Lower leg skin (tissue), 4 donors: ENCODE results near the gene SLC66A1. TPM values are rescaled to one million over a fixed set of nuclear protein-coding genes. Genes with fewer than 3 reads are reported as not detected.

ENCODE experiments used
- DNase-seq, 2 donors: peaks; one replicate each; pipeline ENCODE4 v3.0.0-alpha.2; 2019; ENCODE audit warnings: low spot score in 2 of 2
- H3K4me3 ChIP-seq: fragments of 200-600 bp; sonication (generic); 2 replicates; pipeline ENCODE4 v1.5.1; 2017; ENCODE audit warnings: mild to moderate bottlenecking, low read depth; ENCODE audit not compliant: poor library complexity, severe bottlenecking
- POLR2A ChIP-seq, 2 donors: fragments of 450-650 bp; IDR thresholded peaks; one replicate each; pipeline ENCODE4 v1.6.1; 2016 to 2017; ENCODE audit warnings: antibody characterized with exemption in 2 of 2, mild to moderate bottlenecking in 1 of 2, moderate library complexity in 1 of 2
- WGBS, 2 donors: methylation state at CpG; one replicate each; pipeline ENCODE4 v1.1.5; 2018; 5-methylcytosine and 5-hydroxymethylcytosine counted together
- intact Hi-C: fragments of 100-400 bp; cut with DNase I; formaldehyde crosslinking; loops from one replicate; pipeline ENCODE4 v1.15.0; 2023; ENCODE audit warnings: low total_unique reads
- total RNA-seq, 4 donors: library from RNA; depleted of rRNA; stranded (reverse); fragments of >200 nt; gene quantifications; one replicate each; pipeline ENCODE4 v1.1.0, GENCODE V29; 2016
- TF ChIP-seq, protein P1 (sequence below), 3 donors: fragments of 450-650 bp; IDR thresholded peaks; one replicate each; pipeline ENCODE4 v1.5.1; 2016; ENCODE audit warnings: antibody characterized with exemption in 3 of 3, mild to moderate bottlenecking in 3 of 3, moderate library complexity in 2 of 3

The SLC66A1 gene
- total RNA-seq, 4 donors from 2014 or later: 17.9 to 22.4 (median 19.5) TPM

DNA sequence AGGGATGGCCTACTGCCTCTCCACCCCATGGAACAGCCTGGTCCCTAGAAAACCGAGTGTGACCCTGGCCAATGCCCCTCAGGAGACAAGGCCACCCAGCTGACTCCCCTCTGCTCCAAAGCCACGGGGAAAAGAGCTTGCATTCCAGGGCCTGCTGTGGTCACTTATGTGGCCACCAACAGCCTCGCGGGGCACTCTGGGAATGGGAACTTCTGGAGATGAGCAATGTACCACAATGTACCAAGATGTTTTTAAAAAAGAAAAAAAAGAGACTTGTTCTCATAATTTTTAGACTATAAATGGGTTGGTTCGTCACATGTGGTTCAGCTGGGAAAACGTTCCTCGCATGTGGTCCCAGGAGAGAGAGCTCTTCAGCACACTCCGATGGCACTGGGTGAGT, 62.8 kb downstream of the SLC66A1 start:
- intact Hi-C loops: no loop called here
- TF ChIP-seq, protein P1, sequence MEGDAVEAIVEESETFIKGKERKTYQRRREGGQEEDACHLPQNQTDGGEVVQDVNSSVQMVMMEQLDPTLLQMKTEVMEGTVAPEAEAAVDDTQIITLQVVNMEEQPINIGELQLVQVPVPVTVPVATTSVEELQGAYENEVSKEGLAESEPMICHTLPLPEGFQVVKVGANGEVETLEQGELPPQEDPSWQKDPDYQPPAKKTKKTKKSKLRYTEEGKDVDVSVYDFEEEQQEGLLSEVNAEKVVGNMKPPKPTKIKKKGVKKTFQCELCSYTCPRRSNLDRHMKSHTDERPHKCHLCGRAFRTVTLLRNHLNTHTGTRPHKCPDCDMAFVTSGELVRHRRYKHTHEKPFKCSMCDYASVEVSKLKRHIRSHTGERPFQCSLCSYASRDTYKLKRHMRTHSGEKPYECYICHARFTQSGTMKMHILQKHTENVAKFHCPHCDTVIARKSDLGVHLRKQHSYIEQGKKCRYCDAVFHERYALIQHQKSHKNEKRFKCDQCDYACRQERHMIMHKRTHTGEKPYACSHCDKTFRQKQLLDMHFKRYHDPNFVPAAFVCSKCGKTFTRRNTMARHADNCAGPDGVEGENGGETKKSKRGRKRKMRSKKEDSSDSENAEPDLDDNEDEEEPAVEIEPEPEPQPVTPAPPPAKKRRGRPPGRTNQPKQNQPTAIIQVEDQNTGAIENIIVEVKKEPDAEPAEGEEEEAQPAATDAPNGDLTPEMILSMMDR (IDR thresholded peaks at IDR 0.05): no peak
- no peak for TF ChIP-seq POLR2A (IDR thresholded peaks at IDR 0.05)
- 73% methylated on average over 8 of the region's 8 CpGs for WGBS, 2 donors
- H3K4me3 ChIP-seq: no peak overlapping the region
- DNase-seq: no peak

DNA sequence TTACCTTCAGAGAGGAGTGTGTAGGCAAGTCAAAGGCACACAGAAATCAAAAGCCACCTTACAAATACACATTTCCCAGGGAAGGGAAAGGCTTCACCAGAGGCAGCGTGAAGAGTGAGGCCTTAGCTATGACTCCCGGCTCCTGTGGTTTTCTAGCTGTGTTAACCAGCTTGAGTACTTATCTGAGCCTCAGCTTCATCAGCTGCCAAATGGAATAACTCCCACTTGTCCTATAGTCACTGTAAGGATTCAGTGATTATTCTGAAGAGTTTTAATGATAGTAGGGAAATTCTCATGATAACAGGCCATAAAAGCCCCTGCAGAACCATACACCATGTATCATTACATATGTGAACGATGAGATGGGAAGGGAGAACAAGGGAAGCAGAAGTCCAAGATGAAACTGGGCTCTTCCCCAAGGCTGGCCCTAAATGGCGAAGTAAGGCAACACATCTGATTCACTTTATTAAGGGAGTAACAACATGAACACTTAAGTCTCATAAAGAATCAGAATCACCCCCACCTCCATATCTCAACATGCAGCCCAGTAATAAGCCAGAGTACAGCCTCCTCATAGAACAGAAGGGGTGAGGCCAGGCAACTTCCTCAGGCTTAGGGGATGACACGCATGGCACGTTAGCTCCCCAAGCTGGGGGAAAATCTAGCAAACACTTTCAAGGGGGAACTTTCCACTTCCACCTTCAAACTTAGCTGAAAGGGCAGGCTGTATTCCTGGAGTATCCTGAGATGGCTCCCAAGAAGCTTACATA, 63.7 kb downstream of the SLC66A1 start:
- H3K4me3 ChIP-seq: no peak overlapping the region
- no peak for DNase-seq
- intact Hi-C loops: no loop called here
- WGBS, 2 donors: 79 to 82% methylated on average over 6 of the region's 6 CpGs
- TF ChIP-seq POLR2A (IDR thresholded peaks at IDR 0.05): no peak
- TF ChIP-seq, protein P1 (IDR thresholded peaks at IDR 0.05): no peak

GRCh38 chr1:19376428-19377372, 64.6 kb downstream of the SLC66A1 start:
- no peak for DNase-seq
- 94 to 98% methylated on average over 7 of the region's 7 CpGs for WGBS, 2 donors
- intact Hi-C loops: no loop called here
- TF ChIP-seq POLR2A (IDR thresholded peaks at IDR 0.05): no peak
- TF ChIP-seq, protein P1 (IDR thresholded peaks at IDR 0.05): no peak
- no peak overlapping the region for H3K4me3 ChIP-seq

DNA sequence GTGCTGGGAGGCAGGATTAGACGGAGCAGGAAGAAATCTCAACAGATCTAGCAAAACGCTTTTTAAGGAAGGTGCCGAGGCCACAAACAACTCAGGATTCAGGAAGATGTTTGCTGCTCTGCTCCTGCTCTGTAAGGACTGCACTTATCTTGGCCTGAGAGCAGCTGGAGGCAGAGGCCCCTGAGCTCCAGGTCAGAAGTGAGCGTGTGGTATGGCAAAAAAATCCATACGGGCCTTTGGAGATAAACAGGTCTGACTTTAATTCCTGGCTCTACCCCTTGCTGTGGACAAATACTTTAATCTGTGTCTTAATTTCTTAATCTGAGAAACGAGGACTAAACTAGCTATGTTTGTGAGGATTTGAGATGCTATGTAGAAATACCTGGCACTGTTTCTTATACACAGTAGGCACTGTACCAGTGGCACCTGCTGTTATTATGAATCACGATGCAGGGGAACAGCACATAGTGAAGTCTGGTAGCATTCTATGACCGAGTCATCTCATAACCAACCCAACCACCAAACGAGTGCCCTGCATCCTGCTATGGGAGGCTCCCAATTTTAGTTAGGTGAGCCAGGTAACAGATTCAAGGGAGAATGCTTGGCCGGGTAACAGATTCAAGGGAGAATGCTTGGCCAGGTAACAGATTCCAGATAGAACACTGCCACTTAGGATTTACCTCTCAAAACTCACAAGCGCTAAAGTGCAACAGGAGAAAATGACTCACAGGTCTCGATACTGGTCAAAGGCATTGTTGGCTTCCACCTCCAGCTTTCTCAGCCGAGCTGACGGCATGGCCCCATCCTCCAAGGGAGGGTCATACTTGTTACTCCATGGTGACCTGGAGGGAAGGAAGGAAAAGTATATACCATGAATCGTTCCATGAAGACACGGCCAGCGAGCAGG, 65.9 kb downstream of the SLC66A1 start:
- TF ChIP-seq, protein P1 (IDR thresholded peaks at IDR 0.05): no peak
- no peak for TF ChIP-seq POLR2A (IDR thresholded peaks at IDR 0.05)
- DNase-seq: no peak
- intact Hi-C loops: no loop called here
- WGBS, 2 donors: 89 to 92% methylated on average over 17 of the region's 17 CpGs
- H3K4me3 ChIP-seq: no peak overlapping the region

Other genes with a start within 250 kb of the SLC66A1 start
- 100 to 1,000 TPM; 255 to 380 (median 329) TPM for gene UBR4, start 102.1 kb upstream of the SLC66A1 start, total RNA-seq
- gene EMC1, start 60.8 kb upstream of the SLC66A1 start, total RNA-seq: 10 to 100 TPM; 26.7 to 31.8 (median 30.2) TPM
- gene MRTO4, start 60.5 kb upstream of the SLC66A1 start, total RNA-seq: 10 to 100 TPM; 12.4 to 26.4 (median 20.9) TPM
- gene AKR7A3, start 23.6 kb upstream of the SLC66A1 start, total RNA-seq: 1 to 10 TPM in 3 of 4 donors, under 1 TPM in 1; 0.84 to 2.4 (median 1.6) TPM
- 100 to 1,000 TPM in 1 of 4 donors, 10 to 100 TPM in 3; 84.1 to 132 (median 89.6) TPM for gene AKR7A2, start 182 bp upstream of the SLC66A1 start, total RNA-seq
- 100 to 1,000 TPM in 2 of 4 donors, 10 to 100 TPM in 2; 84.7 to 124 (median 103) TPM for gene CAPZB, start 173.2 kb downstream of the SLC66A1 start, total RNA-seq